Pancreas (tissue), 10 donors: ENCODE data around the gene PAPPA2. TPM values are rescaled to one million over a fixed set of nuclear protein-coding genes. Genes with fewer than 3 reads are reported as not detected.

Experiments used
- ATAC-seq, 4 donors: fragments of 200-7000 bp; cut with Tn5 transposase; one replicate each; pipeline versions ENCODE4 v1.8.0 to v1.9.1; 2020; ENCODE audit warnings: mild to moderate bottlenecking in 4 of 4, moderate library complexity in 4 of 4
- DNase-seq, 6 donors: peaks; one replicate each; pipeline ENCODE4 v3.0.0-alpha.2; 2020
- FAIRE-seq: peaks from 2 replicates; lab custom pipeline; 2012; peaks lifted over from hg19 to GRCh38; lab: Jason Lieb, UNC
- H3K27ac ChIP-seq, 4 donors: fragments of 200-600 bp; sonication (generic); 1 replicate in 3 of 4; 2 replicates in 1 of 4; pipeline versions ENCODE4 v1.5.0 to v1.8.0; 2020
- H3K27me3 ChIP-seq, 4 donors: fragments of 200-600 bp; one replicate each; pipeline ENCODE4 v1.8.0; 2021
- H3K36me3 ChIP-seq, 3 donors: fragments of 200-600 bp; sonication (generic) in 1 of 3; one replicate each; pipeline versions ENCODE4 v1.5.0 to v1.8.0; 2020 to 2021
- H3K4me1 ChIP-seq, 3 donors: fragments of 200-600 bp; one replicate each; pipeline ENCODE4 v1.8.0; 2021
- H3K4me3 ChIP-seq, 4 donors: fragments of 200-600 bp; sonication (generic) in 2 of 4; one replicate each; pipeline versions ENCODE4 v1.5.0 to v1.8.0; 2020 to 2021
- H3K9me3 ChIP-seq, 4 donors: fragments of 200-600 bp; one replicate each; pipeline ENCODE4 v1.8.0; 2021
- WGBS, 2 donors: extraction: QIAGEN DNeasy Blood & Tissue Kit; methylation state at CpG; one replicate each; pipeline ENCODE4 v1.1.7; 2013; 5-methylcytosine and 5-hydroxymethylcytosine counted together
- intact Hi-C, 3 donors: fragments of 100-400 bp; cut with DNase I; formaldehyde crosslinking; loops; one replicate each; pipeline versions ENCODE4 v1.11.1 to v1.14.2; 2022
- polyA plus RNA-seq, 2 donors: library from polyadenylated mRNA; stranded (reverse); fragments of 200-250 nt; gene quantifications; one replicate each; pipeline ENCODE4 v1.2.3, GENCODE V29; 2013
- total RNA-seq, 6 donors: library from RNA; stranded (reverse); fragmentation: NEBNext Ultra II Directional in 4 of 6; extraction: Animal tissue kit (Norgen Biotek cat#: 25700) in 4 of 6; gene quantifications; one replicate each; pipeline versions ENCODE4 v1.2.1 to v1.2.4, GENCODE V29; 2021 to 2023
- TF ChIP-seq, protein P1 (sequence below), 4 donors: fragments of 200-600 bp; sonication (generic) in 3 of 4; IDR thresholded peaks; one replicate each; pipeline versions ENCODE4 v1.5.0 to v1.8.0; 2021; ENCODE audit warnings: antibody characterized with exemption in 4 of 4
- donor health status: healthy with polysubstance abuse.
- donor health status: DM: no; HTN: no; CAD: no; lungs with moderate emphysema.
- donor health status: DM: no; HTN: no; CAD: no.
- donor health status: control.
- donor health status: control.
- donor health status: Bipolar disorder and iron deficiency.
- donor health status: DM: yes; HTN: yes; CAD: no.
- donor health status: DM: no; HTN: no; CAD: no.
- donor health status: DM: no; HTN: no; CAD: no.
- donor health status: DM: yes; HTN: yes; CAD: no.

Gene PAPPA2
- total and polyA plus RNA-seq, 8 donors, result 0.51 to 6.9 (median 2.0) TPM

DNA sequence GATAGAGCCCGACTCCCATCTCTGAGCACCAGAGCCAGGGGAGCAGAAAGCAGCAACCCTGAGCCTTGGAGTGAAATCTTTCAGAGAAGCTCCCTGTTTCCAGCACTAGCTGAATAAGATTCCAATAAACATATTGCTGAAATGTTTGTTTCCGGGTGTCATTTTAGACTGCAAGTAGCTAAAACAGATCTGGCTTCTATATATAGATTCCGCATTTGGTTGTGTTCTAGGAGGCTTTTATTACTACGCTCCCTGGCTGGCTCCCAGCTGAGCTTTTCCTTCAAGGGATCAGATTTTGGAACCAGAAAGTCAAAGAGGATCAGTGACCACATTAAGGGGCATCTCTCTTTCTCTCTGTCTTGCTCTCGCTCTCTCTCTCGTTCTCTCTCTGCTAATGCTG lies 88.2 kb downstream of the PAPPA2 start:
- TF ChIP-seq, protein P1, sequence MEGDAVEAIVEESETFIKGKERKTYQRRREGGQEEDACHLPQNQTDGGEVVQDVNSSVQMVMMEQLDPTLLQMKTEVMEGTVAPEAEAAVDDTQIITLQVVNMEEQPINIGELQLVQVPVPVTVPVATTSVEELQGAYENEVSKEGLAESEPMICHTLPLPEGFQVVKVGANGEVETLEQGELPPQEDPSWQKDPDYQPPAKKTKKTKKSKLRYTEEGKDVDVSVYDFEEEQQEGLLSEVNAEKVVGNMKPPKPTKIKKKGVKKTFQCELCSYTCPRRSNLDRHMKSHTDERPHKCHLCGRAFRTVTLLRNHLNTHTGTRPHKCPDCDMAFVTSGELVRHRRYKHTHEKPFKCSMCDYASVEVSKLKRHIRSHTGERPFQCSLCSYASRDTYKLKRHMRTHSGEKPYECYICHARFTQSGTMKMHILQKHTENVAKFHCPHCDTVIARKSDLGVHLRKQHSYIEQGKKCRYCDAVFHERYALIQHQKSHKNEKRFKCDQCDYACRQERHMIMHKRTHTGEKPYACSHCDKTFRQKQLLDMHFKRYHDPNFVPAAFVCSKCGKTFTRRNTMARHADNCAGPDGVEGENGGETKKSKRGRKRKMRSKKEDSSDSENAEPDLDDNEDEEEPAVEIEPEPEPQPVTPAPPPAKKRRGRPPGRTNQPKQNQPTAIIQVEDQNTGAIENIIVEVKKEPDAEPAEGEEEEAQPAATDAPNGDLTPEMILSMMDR (IDR thresholded peaks at IDR 0.05), result no peak
- no peaks in the 10 kb centered on the region for H3K36me3 ChIP-seq
- FAIRE-seq (no peak), ATAC-seq (no peak), DNase-seq (no peak)
- H3K27ac ChIP-seq, result no peak overlapping the region
- intact Hi-C loops, result loop anchor here in 1 of 3 donors (10.0 kb wide), 1 partner anchor 294 kb away; no protein-coding TSS in a partner anchor
- H3K27me3 ChIP-seq, result peaks cover 0 to 4% (median 0%) of the 10 kb centered on the region in 4 donors
- WGBS, 2 donors, result 74 to 78% methylated on average over 6 of the region's 6 CpGs
- H3K4me1 ChIP-seq, result no peaks in the 10 kb centered on the region
- no peaks in the 10 kb centered on the region for H3K9me3 ChIP-seq
- H3K4me3 ChIP-seq, result no peak overlapping the region

DNA sequence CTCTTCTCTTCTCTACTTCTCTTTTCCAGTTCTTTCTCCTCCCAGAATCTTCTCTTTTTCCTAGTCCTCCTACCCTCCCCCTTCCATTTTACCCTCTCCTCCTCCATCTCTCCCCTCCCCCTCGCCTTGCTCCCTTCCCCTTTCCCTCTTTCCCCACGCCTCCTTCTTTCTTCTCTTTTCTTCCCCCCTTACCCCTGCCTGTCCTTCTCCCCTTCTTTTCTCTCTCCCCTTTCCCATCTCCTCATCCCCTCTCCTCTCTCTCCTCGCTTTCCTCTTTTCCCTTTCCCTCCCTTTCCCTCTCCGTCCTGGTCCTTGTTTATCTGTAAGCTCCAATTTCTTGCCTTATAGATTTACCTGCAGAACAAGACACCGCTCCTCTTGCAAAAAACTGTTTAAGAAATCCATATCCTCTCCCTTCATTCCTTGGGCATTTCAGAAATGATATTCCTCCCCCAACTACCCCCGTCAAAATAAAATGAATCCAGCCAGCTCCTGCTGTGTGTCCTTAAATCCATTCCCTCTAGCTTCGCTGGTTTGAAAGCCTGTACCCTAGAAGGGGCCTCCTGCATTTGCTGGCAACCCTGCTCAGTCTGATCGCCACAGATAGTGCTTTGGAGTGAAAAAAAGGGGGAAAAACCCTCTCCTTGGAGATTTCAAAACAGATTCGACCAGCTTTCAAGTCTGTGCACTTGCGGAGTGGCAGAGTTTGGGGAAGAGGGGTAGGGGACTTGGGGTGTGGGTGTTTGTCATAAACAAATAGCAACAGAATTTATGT lies 89.4 kb downstream of the PAPPA2 start:
- WGBS, 2 donors, result 31 to 33% methylated on average over 10 of the region's 10 CpGs
- no peak for FAIRE-seq
- peaks cover 0 to 4% (median 0%) of the 10 kb centered on the region in 4 donors for H3K27me3 ChIP-seq
- ATAC-seq, result no peak
- H3K9me3 ChIP-seq, result no peaks in the 10 kb centered on the region
- no peaks in the 10 kb centered on the region for H3K4me1 ChIP-seq
- TF ChIP-seq, protein P1 (IDR thresholded peaks at IDR 0.05), result no peak
- H3K27ac ChIP-seq, result no peak overlapping the region
- H3K4me3 ChIP-seq, result no peak overlapping the region
- no peak for DNase-seq
- no peaks in the 10 kb centered on the region for H3K36me3 ChIP-seq
- intact Hi-C loops, result loop anchor here in 1 of 3 donors (10.0 kb wide), 1 partner anchor 292 kb away; no protein-coding TSS in a partner anchor

DNA sequence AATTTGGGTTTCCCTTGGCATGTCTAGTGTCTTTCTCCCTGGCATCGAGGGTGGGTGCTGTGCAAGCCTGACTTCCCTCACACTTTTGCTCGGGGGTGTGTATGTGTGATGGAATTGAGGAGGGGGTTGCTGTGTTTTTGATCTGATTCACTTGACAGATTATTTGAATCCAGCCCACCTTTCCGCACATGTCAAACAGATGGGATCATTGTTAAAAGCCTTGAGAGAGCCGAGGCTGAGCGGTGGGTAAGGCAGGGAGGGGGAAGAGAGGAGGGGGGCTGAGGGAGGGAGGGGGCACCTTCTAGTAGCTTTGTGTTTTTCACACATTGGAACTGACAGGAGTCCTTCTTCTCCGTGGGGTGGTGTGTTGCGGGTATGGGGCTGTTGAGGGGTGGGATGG lies 90.0 kb downstream of the PAPPA2 start:
- Histone ChIP-seq H3K9me3 (no peaks in the 10 kb centered on the region), H3K36me3 (no peaks in the 10 kb centered on the region), H3K27me3 (peaks cover 0 to 4% (median 0%) of the 10 kb centered on the region in 4 donors), H3K4me1 (no peaks in the 10 kb centered on the region), H3K4me3 (no peak overlapping the region), H3K27ac (no peak overlapping the region)
- TF ChIP-seq, protein P1 (IDR thresholded peaks at IDR 0.05), result no peak
- 28 to 34% methylated on average over 7 of the region's 7 CpGs for WGBS, 2 donors
- FAIRE-seq (no peak), ATAC-seq (no peak), DNase-seq (no peak)
- intact Hi-C loops, result loop anchor here in 1 of 3 donors (10.0 kb wide), 1 partner anchor 292 kb away; no protein-coding TSS in a partner anchor

DNA sequence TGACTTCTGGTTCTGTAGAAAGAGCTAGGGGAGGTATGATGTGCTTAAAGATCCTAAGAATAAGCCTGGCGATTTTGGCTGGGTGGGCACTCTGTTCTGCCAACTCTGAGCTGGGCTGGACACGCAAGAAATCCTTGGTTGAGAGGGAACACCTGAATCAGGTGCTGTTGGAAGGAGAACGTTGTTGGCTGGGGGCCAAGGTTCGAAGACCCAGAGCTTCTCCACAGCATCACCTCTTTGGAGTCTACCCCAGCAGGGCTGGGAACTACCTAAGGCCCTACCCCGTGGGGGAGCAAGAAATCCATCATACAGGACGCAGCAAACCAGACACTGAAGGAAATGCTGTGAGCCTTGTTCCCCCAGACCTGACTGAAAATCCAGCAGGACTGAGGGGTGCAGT lies 93.3 kb downstream of the PAPPA2 start:
- TF ChIP-seq, protein P1 (IDR thresholded peaks at IDR 0.05), result no peak
- no peaks in the 10 kb centered on the region for H3K36me3 ChIP-seq
- DNase-seq (peak in 2 of 6 donors; percentile 31 to 64), FAIRE-seq (no peak), ATAC-seq (no peak)
- H3K27me3 ChIP-seq, result no peaks in the 10 kb centered on the region
- no peak overlapping the region for H3K4me3 ChIP-seq
- intact Hi-C loops, result loop anchor here in 2 of 3 donors (5.0 to 10.0 kb wide), 3 partner anchors 136 to 326 kb away; no protein-coding TSS in a partner anchor
- H3K27ac ChIP-seq, result no peak overlapping the region
- 65 to 69% methylated on average over 6 of the region's 6 CpGs for WGBS, 2 donors
- no peaks in the 10 kb centered on the region for H3K9me3 ChIP-seq
- H3K4me1 ChIP-seq, result no peaks in the 10 kb centered on the region
